Measurements from ENCODE around the gene ACKR4.
A peak's percentile ranks its signal among the peaks of the same experiment; 100 is the strongest.
"Not testable (repeated sequence)": the region's sequence is repeated elsewhere in the genome, so short reads cannot be mapped to it uniquely, and the experiment has no call there.

Gene ACKR4

DNA sequence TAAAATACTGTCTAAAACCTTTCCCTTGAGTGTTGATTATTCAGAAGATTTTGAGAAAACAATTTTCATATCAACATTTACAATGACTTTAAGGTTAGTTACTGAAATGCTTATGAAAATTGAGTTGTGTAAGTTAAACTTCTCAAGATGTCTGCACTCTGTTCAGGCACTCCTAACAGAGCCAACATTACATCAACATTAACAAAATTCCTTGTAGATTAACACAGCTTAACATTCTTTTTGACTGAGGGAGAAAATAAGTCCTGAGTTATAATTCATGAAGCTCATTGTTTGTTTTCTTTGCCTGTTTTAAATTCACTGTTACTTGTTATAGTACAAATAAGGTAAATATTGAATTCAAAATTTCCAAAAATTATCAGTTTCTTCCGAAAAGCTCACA is 9.0 kb downstream of the ACKR4 start:
- DNase-seq (ENCODE audit: low read depth): peak; percentile 76
- TF ChIP-seq, protein P1, sequence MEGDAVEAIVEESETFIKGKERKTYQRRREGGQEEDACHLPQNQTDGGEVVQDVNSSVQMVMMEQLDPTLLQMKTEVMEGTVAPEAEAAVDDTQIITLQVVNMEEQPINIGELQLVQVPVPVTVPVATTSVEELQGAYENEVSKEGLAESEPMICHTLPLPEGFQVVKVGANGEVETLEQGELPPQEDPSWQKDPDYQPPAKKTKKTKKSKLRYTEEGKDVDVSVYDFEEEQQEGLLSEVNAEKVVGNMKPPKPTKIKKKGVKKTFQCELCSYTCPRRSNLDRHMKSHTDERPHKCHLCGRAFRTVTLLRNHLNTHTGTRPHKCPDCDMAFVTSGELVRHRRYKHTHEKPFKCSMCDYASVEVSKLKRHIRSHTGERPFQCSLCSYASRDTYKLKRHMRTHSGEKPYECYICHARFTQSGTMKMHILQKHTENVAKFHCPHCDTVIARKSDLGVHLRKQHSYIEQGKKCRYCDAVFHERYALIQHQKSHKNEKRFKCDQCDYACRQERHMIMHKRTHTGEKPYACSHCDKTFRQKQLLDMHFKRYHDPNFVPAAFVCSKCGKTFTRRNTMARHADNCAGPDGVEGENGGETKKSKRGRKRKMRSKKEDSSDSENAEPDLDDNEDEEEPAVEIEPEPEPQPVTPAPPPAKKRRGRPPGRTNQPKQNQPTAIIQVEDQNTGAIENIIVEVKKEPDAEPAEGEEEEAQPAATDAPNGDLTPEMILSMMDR (conservative IDR thresholded peaks at IDR 0.05; ENCODE audit: low read depth, low read length): no peak

DNA sequence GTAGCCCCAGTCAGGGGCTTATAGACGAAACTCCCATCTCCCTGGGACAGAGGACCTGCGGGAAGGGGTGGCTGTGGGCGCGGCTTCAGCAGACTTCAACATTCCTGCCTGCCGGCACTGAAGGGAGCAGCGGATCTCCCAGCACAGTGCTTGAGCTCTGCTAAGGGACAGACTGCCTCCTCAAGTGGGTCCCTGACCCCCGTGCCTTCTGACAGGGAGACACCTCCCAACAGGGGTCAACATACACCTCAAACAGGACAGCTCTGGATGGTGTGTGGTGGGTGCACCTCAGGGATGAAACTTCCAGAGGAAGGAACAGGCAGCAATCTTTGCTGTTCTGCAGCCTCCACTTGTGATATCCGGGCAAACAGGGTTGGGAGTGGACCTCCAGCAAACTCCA is 9.6 kb downstream of the ACKR4 start:
- not testable (repeated sequence) for H3K4me3 ChIP-seq (ENCODE audit: low read depth, low read length)

More for the DNA sequence above, 9.0 kb downstream of the ACKR4 start:
- H3K4me3 ChIP-seq (ENCODE audit: low read depth, low read length): no peak overlapping the region

DNA sequence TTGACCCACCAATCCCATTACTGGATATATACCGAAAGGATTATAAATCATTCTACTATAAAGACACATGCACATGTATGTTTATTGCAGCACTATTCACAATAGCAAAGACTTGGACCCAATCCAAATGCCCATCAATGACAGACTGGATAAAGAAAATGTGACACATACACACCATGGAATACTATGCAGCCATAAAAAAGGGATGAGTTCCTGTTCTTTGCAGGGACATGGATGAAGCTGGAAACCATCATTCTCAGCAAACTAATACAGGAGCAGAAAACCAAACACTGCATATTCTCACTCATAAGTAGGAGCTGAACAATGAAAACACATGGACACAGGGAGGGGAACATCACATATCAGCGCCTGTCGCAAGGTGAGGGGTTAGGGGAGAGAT is 18.2 kb downstream of the ACKR4 start:
- DNase-seq (ENCODE audit: low read depth); H3K4me3 ChIP-seq (ENCODE audit: low read depth, low read length): not testable (repeated sequence)

More for the DNA sequence above, 9.6 kb downstream of the ACKR4 start:
- not testable (repeated sequence) for DNase-seq (ENCODE audit: low read depth)

DNA sequence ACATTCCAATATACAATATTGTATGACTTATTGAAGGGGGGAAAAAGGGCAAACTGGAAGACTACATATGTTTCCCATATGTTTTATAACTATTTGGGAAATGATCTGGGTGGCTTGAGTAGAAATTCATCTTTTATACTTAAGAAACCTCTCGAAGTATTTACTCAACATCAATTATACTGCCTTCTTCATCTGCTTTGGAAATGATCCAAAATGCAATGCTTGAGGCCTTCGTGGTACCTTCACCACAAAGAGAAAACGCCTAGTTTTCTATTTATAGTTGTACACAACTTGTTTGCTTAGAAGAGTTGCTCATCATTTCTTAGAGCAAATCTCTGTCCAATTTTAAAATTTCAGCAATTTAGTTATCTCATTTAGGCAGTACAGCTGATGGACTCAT is 18.8 kb downstream of the ACKR4 start:
- TF ChIP-seq, protein P1 (conservative IDR thresholded peaks at IDR 0.05; ENCODE audit: low read depth, low read length): no peak
- DNase-seq (ENCODE audit: low read depth): no peak
- H3K4me3 ChIP-seq (ENCODE audit: low read depth, low read length): no peak overlapping the region

DNA sequence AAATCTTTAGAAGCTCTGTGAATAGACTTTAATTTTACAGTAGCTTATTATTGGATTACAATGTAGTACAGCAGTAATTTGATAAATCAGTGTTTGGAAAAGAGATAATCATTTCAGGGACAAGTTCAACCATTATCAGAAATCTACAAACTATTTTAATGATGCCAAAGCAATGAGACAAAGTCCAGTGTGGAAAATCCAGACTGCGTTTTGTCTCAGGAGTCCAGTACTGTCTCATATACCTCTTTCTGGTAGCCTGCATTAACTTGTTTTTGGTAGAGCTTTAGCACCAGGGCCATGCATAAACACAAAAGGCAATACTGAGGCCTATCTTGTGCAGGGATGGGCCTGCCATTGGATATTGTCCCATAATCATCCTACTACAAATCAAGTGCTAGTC is 19.7 kb downstream of the ACKR4 start:
- H3K4me3 ChIP-seq (ENCODE audit: low read depth, low read length): no peak overlapping the region
- TF ChIP-seq, protein P1 (conservative IDR thresholded peaks at IDR 0.05; ENCODE audit: low read depth, low read length): no peak
- DNase-seq (ENCODE audit: low read depth): no peak

DNA sequence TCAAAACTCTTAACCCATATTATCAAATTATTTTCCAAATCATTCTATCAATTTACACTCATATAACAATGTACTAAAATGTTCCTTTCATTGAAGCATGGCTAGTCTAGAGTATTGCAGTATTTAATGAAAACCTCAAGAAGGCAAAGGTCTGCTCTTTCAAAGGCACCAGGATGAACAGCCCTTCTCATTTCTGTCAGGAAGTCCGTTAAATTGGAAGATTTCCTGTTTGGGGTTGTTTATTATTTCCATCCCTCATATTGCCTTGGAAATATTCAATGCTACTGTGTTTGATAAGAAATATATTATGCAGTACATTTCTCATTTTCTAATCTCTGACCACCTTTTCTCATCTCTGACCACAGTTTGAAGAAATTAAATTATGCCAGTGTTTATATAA is 25.1 kb downstream of the ACKR4 start:
- no peak for DNase-seq (ENCODE audit: low read depth)
- TF ChIP-seq, protein P1 (conservative IDR thresholded peaks at IDR 0.05; ENCODE audit: low read depth, low read length): no peak
- H3K4me3 ChIP-seq (ENCODE audit: low read depth, low read length): no peak overlapping the region

DNA sequence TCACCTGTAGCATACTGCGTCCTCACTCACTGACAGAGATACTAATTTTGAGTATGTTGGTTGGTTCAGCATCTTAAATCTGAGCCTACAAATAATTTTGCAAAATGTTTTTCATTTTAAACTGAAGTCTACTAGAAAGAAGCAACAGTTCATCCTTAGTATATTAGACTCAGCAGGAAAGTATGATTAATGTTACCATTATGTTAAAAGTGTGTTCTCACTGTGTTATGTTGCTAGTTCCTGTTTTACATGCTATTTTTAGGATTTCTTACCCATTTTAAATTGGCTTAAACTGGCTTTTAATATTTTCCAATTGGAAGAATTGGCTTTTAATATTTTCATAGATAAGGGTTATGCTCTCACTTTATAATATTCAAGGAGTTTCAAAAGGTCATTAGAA is 25.7 kb downstream of the ACKR4 start:
- peak; percentile 16 for DNase-seq (ENCODE audit: low read depth)
- TF ChIP-seq, protein P1 (conservative IDR thresholded peaks at IDR 0.05; ENCODE audit: low read depth, low read length): no peak
- H3K4me3 ChIP-seq (ENCODE audit: low read depth, low read length): no peak overlapping the region

DNA sequence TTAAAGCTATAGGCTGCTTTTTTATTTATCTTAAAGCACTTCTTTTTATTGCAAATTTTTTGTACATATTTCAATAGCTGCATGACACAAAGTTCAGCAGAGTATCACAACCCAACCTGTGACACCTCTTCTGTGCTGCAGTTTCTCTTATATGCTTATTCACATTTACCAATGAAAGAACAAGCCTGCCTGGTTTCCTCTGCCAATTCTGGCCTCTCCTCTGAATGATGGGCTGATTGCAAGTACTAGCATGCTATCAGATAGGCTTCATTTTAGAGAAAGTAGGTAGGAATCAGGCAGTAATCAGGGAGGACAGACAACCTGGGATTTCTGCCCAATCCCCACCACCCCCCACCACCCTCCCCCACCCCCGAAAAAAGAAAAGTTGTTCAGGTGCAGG is 26.6 kb downstream of the ACKR4 start:
- no peak for DNase-seq (ENCODE audit: low read depth)
- H3K4me3 ChIP-seq (ENCODE audit: low read depth, low read length): no peak overlapping the region
- TF ChIP-seq, protein P1 (conservative IDR thresholded peaks at IDR 0.05; ENCODE audit: low read depth, low read length): no peak

Measured in choroid plexus epithelial cell (primary cell).